ENCODE data around the gene MAMLD1.

GRCh38 chrX:150454083-150454482, 91.0 kb downstream of the MAMLD1 start:
- TF ChIP-seq CTCF (IDR thresholded peaks at IDR 0.05) (no peak), EP300 (IDR thresholded peaks at IDR 0.05) (no peak), POLR2AphosphoS5 (IDR thresholded peaks at IDR 0.05) (no peak), POLR2A (IDR thresholded peaks at IDR 0.05) (no peak)
